ENCODE measurements around the gene ARHGAP44.

The ARHGAP44 gene

GRCh38 chr17:12830777-12831247 is 41.5 kb downstream of the ARHGAP44 start:
- no peak overlapping the region for H3K4me3 ChIP-seq (ENCODE audit: low read length, poor library complexity, severe bottlenecking)
- no peaks in the 10 kb centered on the region for H3F3A ChIP-seq (ENCODE audit: low read depth)
- H3K4me1 ChIP-seq (ENCODE audit: insufficient read depth, low read length, poor library complexity, severe bottlenecking), result no peaks in the 10 kb centered on the region
- no peaks in the 10 kb centered on the region for H4K20me1 ChIP-seq (ENCODE audit: insufficient read depth, low read length, poor library complexity, severe bottlenecking)
- H3K36me3 ChIP-seq (ENCODE audit: insufficient read depth, low read length), result no peaks in the 10 kb centered on the region
- peaks cover 4% of the 10 kb centered on the region; the same call in 1 of the 2 replicates for H3K9me3 ChIP-seq (ENCODE audit: insufficient read depth, low read depth, low read length)
- no peaks in the 10 kb centered on the region for H3K27me3 ChIP-seq (ENCODE audit: insufficient read depth, low read length, poor library complexity, severe bottlenecking)
- H3K4me2 ChIP-seq (ENCODE audit: low read depth, low read length, poor library complexity, severe bottlenecking), result no peak overlapping the region
- no peaks in the 10 kb centered on the region for H3K79me2 ChIP-seq (ENCODE audit: insufficient read depth, low read length)
- TF ChIP-seq CTCF (conservative IDR thresholded peaks at IDR 0.05; ENCODE audit: low read length) (no peak), EZH2phosphoT487 (IDR thresholded peaks at IDR 0.05; ENCODE audit: borderline replicate concordance) (no peak)
- no peak overlapping the region for H3K9ac ChIP-seq (ENCODE audit: low read depth, low read length, poor library complexity, severe bottlenecking)
- H2AFZ ChIP-seq (ENCODE audit: low read length), result no peak overlapping the region
- no peaks in the 10 kb centered on the region for H3K9me2 ChIP-seq (replicated peaks; ENCODE audit: low read depth, low read length)

GRCh38 chr17:12831839-12832238 is 42.5 kb downstream of the ARHGAP44 start:
- Histone ChIP-seq H3K9me2 (replicated peaks; ENCODE audit: low read depth, low read length) (no peaks in the 10 kb centered on the region), H3K4me1 (ENCODE audit: insufficient read depth, low read length, poor library complexity, severe bottlenecking) (no peaks in the 10 kb centered on the region), H3F3A (ENCODE audit: low read depth) (no peaks in the 10 kb centered on the region), H3K9me3 (ENCODE audit: insufficient read depth, low read depth, low read length) (peaks cover 4% of the 10 kb centered on the region; the same call in 1 of the 2 replicates), H4K20me1 (ENCODE audit: insufficient read depth, low read length, poor library complexity, severe bottlenecking) (no peaks in the 10 kb centered on the region), H3K4me2 (ENCODE audit: low read depth, low read length, poor library complexity, severe bottlenecking) (no peak overlapping the region), H2AFZ (ENCODE audit: low read length) (no peak overlapping the region), H3K9ac (ENCODE audit: low read depth, low read length, poor library complexity, severe bottlenecking) (no peak overlapping the region), H3K27me3 (ENCODE audit: insufficient read depth, low read length, poor library complexity, severe bottlenecking) (no peaks in the 10 kb centered on the region), H3K36me3 (ENCODE audit: insufficient read depth, low read length) (no peaks in the 10 kb centered on the region), H3K4me3 (ENCODE audit: low read length, poor library complexity, severe bottlenecking) (no peak overlapping the region), H3K79me2 (ENCODE audit: insufficient read depth, low read length) (no peaks in the 10 kb centered on the region)
- TF ChIP-seq EZH2phosphoT487 (IDR thresholded peaks at IDR 0.05; ENCODE audit: borderline replicate concordance), result no peak
- TF ChIP-seq CTCF (conservative IDR thresholded peaks at IDR 0.05; ENCODE audit: low read length), result no peak

- H3K9me2 ChIP-seq (replicated peaks; ENCODE audit: low read depth, low read length), result no peaks in the 10 kb centered on the region
- H3F3A ChIP-seq (ENCODE audit: low read depth), result no peaks in the 10 kb centered on the region
- H4K20me1 ChIP-seq (ENCODE audit: insufficient read depth, low read length, poor library complexity, severe bottlenecking), result no peaks in the 10 kb centered on the region
- H3K9me3 ChIP-seq (ENCODE audit: insufficient read depth, low read depth, low read length), result peaks cover 2% of the 10 kb centered on the region; the same call in 1 of the 2 replicates
- H3K9ac ChIP-seq (ENCODE audit: low read depth, low read length, poor library complexity, severe bottlenecking), result no peak overlapping the region
- TF ChIP-seq EZH2phosphoT487 (IDR thresholded peaks at IDR 0.05; ENCODE audit: borderline replicate concordance) (no peak), CTCF (conservative IDR thresholded peaks at IDR 0.05; ENCODE audit: low read length) (no peak)
- no peaks in the 10 kb centered on the region for H3K27me3 ChIP-seq (ENCODE audit: insufficient read depth, low read length, poor library complexity, severe bottlenecking)
- H3K4me1 ChIP-seq (ENCODE audit: insufficient read depth, low read length, poor library complexity, severe bottlenecking), result no peaks in the 10 kb centered on the region
- no peaks in the 10 kb centered on the region for H3K79me2 ChIP-seq (ENCODE audit: insufficient read depth, low read length)
- H2AFZ ChIP-seq (ENCODE audit: low read length), result no peak overlapping the region
- H3K4me3 ChIP-seq (ENCODE audit: low read length, poor library complexity, severe bottlenecking), result no peak overlapping the region
- no peak overlapping the region for H3K4me2 ChIP-seq (ENCODE audit: low read depth, low read length, poor library complexity, severe bottlenecking)
- H3K36me3 ChIP-seq (ENCODE audit: insufficient read depth, low read length), result no peaks in the 10 kb centered on the region
Observed at GRCh38 chr17:12839042-12839441, 49.7 kb downstream of the ARHGAP44 start.
